ENCODE data around the gene MEN1.

Gene MEN1

GRCh38 chr11:64803158-64803845 lies 7.0 kb downstream of the MEN1 start, which contains the start of gene MAP4K2:
Gene MAP4K2 (minus strand): TSS chr11:64803214. CDS start chr11:64803149, 65 bp downstream.
- Mint-ChIP-seq H3K9me3 (no peaks in the 10 kb centered on the region), H3K4me1 (ENCODE audit: low read depth) (peaks cover 47% of the 10 kb centered on the region), H3K36me3 (ENCODE audit: low read depth) (peaks cover 82% of the 10 kb centered on the region), H3K27me3 (no peaks in the 10 kb centered on the region), H3K4me3 (peak within 1 kb of the TSS; percentile 85), H3K27ac (peak within 1 kb of the TSS; percentile 95)
- peak; percentile 90 for DNase-seq

GRCh38 chr11:64802370-64803157 lies 7.8 kb downstream of the MEN1 start:
- Mint-ChIP-seq H3K4me1 (ENCODE audit: low read depth) (peaks cover 41% of the 10 kb centered on the region), H3K9me3 (no peaks in the 10 kb centered on the region), H3K27ac (peak overlapping the region; percentile 86), H3K27me3 (no peaks in the 10 kb centered on the region), H3K36me3 (ENCODE audit: low read depth) (peaks cover 80% of the 10 kb centered on the region), H3K4me3 (peak overlapping the region; percentile 83)
- DNase-seq, result no peak

- Mint-ChIP-seq H3K4me3 (peak overlapping the region; percentile 83), H3K27me3 (no peaks in the 10 kb centered on the region), H3K4me1 (ENCODE audit: low read depth) (peaks cover 36% of the 10 kb centered on the region)
These were observed 8.6 kb downstream of the MEN1 start for GRCh38 chr11:64801561-64802369.

GRCh38 chr11:64801158-64801464 lies 9.2 kb downstream of the MEN1 start:
- DNase-seq, result no peak
- Mint-ChIP-seq H3K36me3 (ENCODE audit: low read depth) (peaks cover 78% of the 10 kb centered on the region), H3K4me1 (ENCODE audit: low read depth) (peaks cover 32% of the 10 kb centered on the region), H3K27ac (peak overlapping the region; percentile 86), H3K27me3 (no peaks in the 10 kb centered on the region), H3K4me3 (peak overlapping the region; percentile 83), H3K9me3 (no peaks in the 10 kb centered on the region)

More at GRCh38 chr11:64801561-64802369, 8.6 kb downstream of the MEN1 start:
- no peaks in the 10 kb centered on the region for H3K9me3 Mint-ChIP-seq
- H3K36me3 Mint-ChIP-seq (ENCODE audit: low read depth), result peaks cover 78% of the 10 kb centered on the region
- H3K27ac Mint-ChIP-seq, result peak overlapping the region; percentile 86
- no peak for DNase-seq

GRCh38 chr11:64800303-64801157 lies 9.8 kb downstream of the MEN1 start:
- no peaks in the 10 kb centered on the region for H3K27me3 Mint-ChIP-seq
- no peaks in the 10 kb centered on the region for H3K9me3 Mint-ChIP-seq
- H3K4me3 Mint-ChIP-seq, result peak overlapping the region; percentile 83
- no peak for DNase-seq
- peak overlapping the region; percentile 86 for H3K27ac Mint-ChIP-seq
- H3K4me1 Mint-ChIP-seq (ENCODE audit: low read depth), result peaks cover 36% of the 10 kb centered on the region
- peaks cover 78% of the 10 kb centered on the region for H3K36me3 Mint-ChIP-seq (ENCODE audit: low read depth)

GRCh38 chr11:64799623-64800302 lies 10.6 kb downstream of the MEN1 start:
- Mint-ChIP-seq H3K27ac (no peak overlapping the region), H3K27me3 (no peaks in the 10 kb centered on the region), H3K36me3 (ENCODE audit: low read depth) (peaks cover 75% of the 10 kb centered on the region), H3K4me1 (ENCODE audit: low read depth) (peaks cover 38% of the 10 kb centered on the region), H3K4me3 (no peak overlapping the region), H3K9me3 (no peaks in the 10 kb centered on the region)
- no peak for DNase-seq

- DNase-seq, result no peak
- Mint-ChIP-seq H3K27ac (no peak overlapping the region), H3K27me3 (no peaks in the 10 kb centered on the region), H3K4me3 (no peak overlapping the region), H3K4me1 (ENCODE audit: low read depth) (peaks cover 41% of the 10 kb centered on the region), H3K36me3 (ENCODE audit: low read depth) (peaks cover 76% of the 10 kb centered on the region), H3K9me3 (no peaks in the 10 kb centered on the region)
These were observed 11.1 kb downstream of the MEN1 start for GRCh38 chr11:64799256-64799622.

- peaks cover 36% of the 10 kb centered on the region for H3K4me1 Mint-ChIP-seq (ENCODE audit: low read depth)
- no peak for DNase-seq
- H3K27me3 Mint-ChIP-seq, result no peaks in the 10 kb centered on the region
- no peak overlapping the region for H3K27ac Mint-ChIP-seq
- H3K4me3 Mint-ChIP-seq, result no peak overlapping the region
- peaks cover 77% of the 10 kb centered on the region for H3K36me3 Mint-ChIP-seq (ENCODE audit: low read depth)
- no peaks in the 10 kb centered on the region for H3K9me3 Mint-ChIP-seq
These were observed 13.4 kb downstream of the MEN1 start for GRCh38 chr11:64796757-64797541.

- peaks cover 29% of the 10 kb centered on the region for H3K4me1 Mint-ChIP-seq (ENCODE audit: low read depth)
These were observed 14.1 kb downstream of the MEN1 start for GRCh38 chr11:64796047-64796756.

GRCh38 chr11:64794526-64794925 lies 15.8 kb downstream of the MEN1 start:
- Mint-ChIP-seq H3K36me3 (ENCODE audit: low read depth) (peaks cover 76% of the 10 kb centered on the region), H3K4me1 (ENCODE audit: low read depth) (peaks cover 22% of the 10 kb centered on the region)

More at GRCh38 chr11:64796047-64796756, 14.1 kb downstream of the MEN1 start:
- no peaks in the 10 kb centered on the region for H3K27me3 Mint-ChIP-seq
- H3K36me3 Mint-ChIP-seq (ENCODE audit: low read depth), result peaks cover 76% of the 10 kb centered on the region
- DNase-seq, result no peak
- no peak overlapping the region for H3K4me3 Mint-ChIP-seq
- no peaks in the 10 kb centered on the region for H3K9me3 Mint-ChIP-seq
- H3K27ac Mint-ChIP-seq, result peak overlapping the region; percentile 58

GRCh38 chr11:64793271-64794160 lies 16.8 kb downstream of the MEN1 start:
- H3K27me3 Mint-ChIP-seq, result no peaks in the 10 kb centered on the region
- H3K36me3 Mint-ChIP-seq (ENCODE audit: low read depth), result peaks cover 78% of the 10 kb centered on the region
- no peak for DNase-seq
- peak overlapping the region; percentile 77 for H3K27ac Mint-ChIP-seq
- no peak overlapping the region for H3K4me3 Mint-ChIP-seq
- H3K4me1 Mint-ChIP-seq (ENCODE audit: low read depth), result peaks cover 19% of the 10 kb centered on the region
- H3K9me3 Mint-ChIP-seq, result no peaks in the 10 kb centered on the region

More at GRCh38 chr11:64794526-64794925, 15.8 kb downstream of the MEN1 start:
- Mint-ChIP-seq H3K27ac (no peak overlapping the region), H3K27me3 (no peaks in the 10 kb centered on the region), H3K9me3 (no peaks in the 10 kb centered on the region), H3K4me3 (no peak overlapping the region)
- DNase-seq, result no peak

GRCh38 chr11:64792482-64792881 lies 17.9 kb downstream of the MEN1 start:
- Mint-ChIP-seq H3K27ac (no peak overlapping the region), H3K36me3 (ENCODE audit: low read depth) (peaks cover 75% of the 10 kb centered on the region), H3K4me3 (no peak overlapping the region), H3K4me1 (ENCODE audit: low read depth) (peaks cover 23% of the 10 kb centered on the region), H3K9me3 (no peaks in the 10 kb centered on the region), H3K27me3 (no peaks in the 10 kb centered on the region)
- DNase-seq, result no peak
